NCI-H2029 treated with DMSO at 0.1 percent for 48 hours (cell line): ENCODE measurements around the gene PSMA2.

Experiments used
- DNase-seq: peaks from one replicate; lab custom pipeline; 2025; lab: John Stamatoyannopoulos, UW

The PSMA2 gene

GRCh38 chr7:42931834-42932651 lies at the start of gene PSMA2, which contains the start of gene MRPL32:
Gene PSMA2, minus strand, starts transcription at chr7:42932174. Its CDS starts 16 bp downstream, at chr7:42932158.
Gene MRPL32, plus strand, starts transcription at chr7:42932376. Its CDS starts 11 bp downstream, at chr7:42932387.
- peak; percentile 95 for DNase-seq

GRCh38 chr7:42981601-42982000 lies 49.6 kb upstream of the PSMA2 start:
- no peak for DNase-seq

GRCh38 chr7:42980514-42980913 lies 48.5 kb upstream of the PSMA2 start:
- no peak for DNase-seq

GRCh38 chr7:42980084-42980483 lies 48.1 kb upstream of the PSMA2 start:
- DNase-seq = no peak

GRCh38 chr7:42978496-42978895 lies 46.5 kb upstream of the PSMA2 start:
- DNase-seq = no peak

- no peak for DNase-seq
These were observed 44.4 kb upstream of the PSMA2 start for GRCh38 chr7:42976371-42976770.

GRCh38 chr7:42972699-42973500 lies 40.9 kb upstream of the PSMA2 start:
- DNase-seq = no peak

- DNase-seq = no peak
These were observed 35.4 kb upstream of the PSMA2 start for GRCh38 chr7:42967391-42967790.

- no peak for DNase-seq
These were observed 33.2 kb upstream of the PSMA2 start for GRCh38 chr7:42964849-42965805.

GRCh38 chr7:42964293-42964692 lies 32.3 kb upstream of the PSMA2 start:
- DNase-seq = no peak

- DNase-seq = no peak
These were observed 29.2 kb upstream of the PSMA2 start for GRCh38 chr7:42961170-42961569.

GRCh38 chr7:42960762-42961161 lies 28.8 kb upstream of the PSMA2 start:
- DNase-seq = no peak

GRCh38 chr7:42959549-42959948 lies 27.6 kb upstream of the PSMA2 start:
- no peak for DNase-seq

- no peak for DNase-seq
These were observed 24.1 kb upstream of the PSMA2 start for GRCh38 chr7:42956062-42956461.

GRCh38 chr7:42953994-42954393 lies 22.0 kb upstream of the PSMA2 start:
- DNase-seq = no peak

- no peak for DNase-seq
These were observed 20.4 kb upstream of the PSMA2 start for GRCh38 chr7:42952328-42952727.

GRCh38 chr7:42950417-42950816 lies 18.4 kb upstream of the PSMA2 start:
- DNase-seq = no peak

GRCh38 chr7:42947521-42947920 lies 15.5 kb upstream of the PSMA2 start:
- DNase-seq = no peak

- no peak for DNase-seq
These were observed 14.6 kb upstream of the PSMA2 start for GRCh38 chr7:42946627-42946950.

- DNase-seq = no peak
These were observed 14.1 kb upstream of the PSMA2 start for GRCh38 chr7:42945821-42946626.
